PFSK-1 (cell line): Measurements from ENCODE around the gene SSNA1.

ENCODE experiments used
- POLR2AphosphoS5 ChIP-seq: IDR thresholded peaks from 2 replicates; pipeline ENCODE4 v1.6.1; 2012; ENCODE audit warnings: low read depth, mild to moderate bottlenecking, control low read depth, low read length, moderate library complexity
- TF ChIP-seq, protein P1 (sequence below), 2 experiments: IDR thresholded peaks; 2 replicates each; pipeline versions ENCODE4 v1.6.1 to v1.8.0; 2011 to 2012; ENCODE audit warnings: low read depth in 2 of 2, low read length in 2 of 2, control low read depth in 1 of 2, inconsistent platforms in 1 of 2, mild to moderate bottlenecking in 1 of 2, moderate library complexity in 1 of 2; ENCODE audit not compliant: insufficient read depth in 1 of 2

DNA sequence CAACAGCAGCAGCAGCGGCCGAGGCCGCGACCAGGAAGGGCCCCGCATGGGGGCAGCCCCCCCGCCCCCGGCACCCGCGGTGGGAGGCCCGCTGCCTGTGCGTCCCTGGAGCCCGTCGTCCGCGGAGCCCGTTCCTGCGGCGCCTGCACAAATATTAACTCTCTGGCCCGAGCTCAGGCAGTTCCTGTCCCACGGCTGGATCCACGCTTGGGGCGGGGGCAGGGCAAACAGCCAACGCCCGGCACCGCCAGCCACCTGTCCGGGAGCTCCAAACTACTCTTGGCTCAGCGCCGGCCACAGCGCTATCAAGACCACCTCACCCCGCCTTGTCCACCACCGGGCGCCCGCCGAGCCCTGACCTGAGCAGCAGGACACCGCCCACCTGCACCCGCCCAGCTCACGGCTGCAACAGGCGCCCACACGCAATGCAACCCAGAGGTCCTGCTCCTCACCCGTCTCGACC lies 18.5 kb upstream of the SSNA1 start, which contains the start of gene LRRC26:
- TF ChIP-seq, protein P1, sequence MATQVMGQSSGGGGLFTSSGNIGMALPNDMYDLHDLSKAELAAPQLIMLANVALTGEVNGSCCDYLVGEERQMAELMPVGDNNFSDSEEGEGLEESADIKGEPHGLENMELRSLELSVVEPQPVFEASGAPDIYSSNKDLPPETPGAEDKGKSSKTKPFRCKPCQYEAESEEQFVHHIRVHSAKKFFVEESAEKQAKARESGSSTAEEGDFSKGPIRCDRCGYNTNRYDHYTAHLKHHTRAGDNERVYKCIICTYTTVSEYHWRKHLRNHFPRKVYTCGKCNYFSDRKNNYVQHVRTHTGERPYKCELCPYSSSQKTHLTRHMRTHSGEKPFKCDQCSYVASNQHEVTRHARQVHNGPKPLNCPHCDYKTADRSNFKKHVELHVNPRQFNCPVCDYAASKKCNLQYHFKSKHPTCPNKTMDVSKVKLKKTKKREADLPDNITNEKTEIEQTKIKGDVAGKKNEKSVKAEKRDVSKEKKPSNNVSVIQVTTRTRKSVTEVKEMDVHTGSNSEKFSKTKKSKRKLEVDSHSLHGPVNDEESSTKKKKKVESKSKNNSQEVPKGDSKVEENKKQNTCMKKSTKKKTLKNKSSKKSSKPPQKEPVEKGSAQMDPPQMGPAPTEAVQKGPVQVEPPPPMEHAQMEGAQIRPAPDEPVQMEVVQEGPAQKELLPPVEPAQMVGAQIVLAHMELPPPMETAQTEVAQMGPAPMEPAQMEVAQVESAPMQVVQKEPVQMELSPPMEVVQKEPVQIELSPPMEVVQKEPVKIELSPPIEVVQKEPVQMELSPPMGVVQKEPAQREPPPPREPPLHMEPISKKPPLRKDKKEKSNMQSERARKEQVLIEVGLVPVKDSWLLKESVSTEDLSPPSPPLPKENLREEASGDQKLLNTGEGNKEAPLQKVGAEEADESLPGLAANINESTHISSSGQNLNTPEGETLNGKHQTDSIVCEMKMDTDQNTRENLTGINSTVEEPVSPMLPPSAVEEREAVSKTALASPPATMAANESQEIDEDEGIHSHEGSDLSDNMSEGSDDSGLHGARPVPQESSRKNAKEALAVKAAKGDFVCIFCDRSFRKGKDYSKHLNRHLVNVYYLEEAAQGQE (IDR thresholded peaks at IDR 0.05; ENCODE audit: insufficient read depth in 1 of 2, low read depth in 2 of 2, low read length in 2 of 2) = no peak
- no peak for TF ChIP-seq POLR2AphosphoS5
